ENCODE data around the gene CRABP2. TPM values are rescaled to one million over a fixed set of nuclear protein-coding genes. Genes with fewer than 3 reads are reported as not detected.

The CRABP2 gene
- total and polyA plus RNA-seq, 2 of the 4 experiments (the other 2 are of a cell fraction): 6.3 to 15.7 TPM

DNA sequence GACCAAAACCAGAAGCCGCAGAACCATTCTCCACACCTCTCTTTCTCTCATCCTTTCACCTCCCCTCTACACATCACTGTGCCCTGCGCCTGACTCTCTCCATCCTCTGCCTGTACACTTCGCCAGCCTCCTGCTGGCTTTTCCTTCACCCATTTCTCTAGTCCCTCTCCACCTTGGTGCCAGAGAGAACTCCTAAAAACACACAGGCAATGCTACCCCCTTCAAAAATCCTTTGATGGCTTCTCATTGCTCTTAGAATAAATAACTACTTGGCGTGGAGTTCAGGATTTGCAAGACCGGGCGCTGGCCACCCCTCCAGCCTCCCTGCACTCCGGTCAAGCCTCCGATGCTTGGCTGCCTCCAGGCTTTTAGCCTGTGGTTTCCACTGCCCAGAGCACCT, 8.6 kb downstream of the CRABP2 start:
- no peak overlapping the region for H2BK120ac ChIP-seq (ENCODE audit: low read depth, low read length)
- peaks cover 2% of the 10 kb centered on the region; the same call in 1 of the 2 replicates for H3K27me3 ChIP-seq (ENCODE audit: control insufficient read depth, insufficient read depth, low read length)
- no peak overlapping the region for H4K5ac ChIP-seq (ENCODE audit: low read depth, low read length)
- no TSS peak for BruUV-seq (replicated peaks)
- DNase-seq (no peak), ATAC-seq (ENCODE audit: low read depth) (no peak)
- H4K91ac ChIP-seq (ENCODE audit: insufficient read depth, low read depth, low read length): no peak overlapping the region
- H3K9me1 ChIP-seq (ENCODE audit: insufficient read depth, low read length): no peaks in the 10 kb centered on the region
- H2BK15ac ChIP-seq (ENCODE audit: low read depth, low read length): no peak overlapping the region
- H4K20me1 ChIP-seq (ENCODE audit: insufficient read depth, low read length): no peaks in the 10 kb centered on the region
- H3K4ac ChIP-seq (ENCODE audit: low read depth, low read length): no peak overlapping the region
- H3K79me1 ChIP-seq (ENCODE audit: low read depth in 1 of 2, low read length in 2 of 2): no peaks in the 10 kb centered on the region
- H3K4me2 ChIP-seq (ENCODE audit: low read depth, low read length): no peak overlapping the region
- H2AK5ac ChIP-seq (ENCODE audit: low read depth, low read length): no peak overlapping the region
- H3K36me3 ChIP-seq (ENCODE audit: control insufficient read depth, insufficient read depth, low read length): no peaks in the 10 kb centered on the region
- in situ Hi-C loops (cut with MboI; ENCODE audit: low sequenced_read_pairs) (loop anchor here (10.0 kb wide), 1 partner anchor 188 kb away; no protein-coding TSS in a partner anchor), intact Hi-C loops (cut with micrococcal nuclease) (no loop called here), dilution Hi-C loops (cut with HindIII; ENCODE audit: low sequenced_read_pairs, unreplicated experiment) (no loop called here)
- no peak overlapping the region for H3K27ac ChIP-seq (ENCODE audit: insufficient read depth, low read length)
- no peak overlapping the region for H2BK5ac ChIP-seq (ENCODE audit: low read depth, low read length, poor library complexity, severe bottlenecking)
- H3K18ac ChIP-seq (ENCODE audit: low read depth, low read length): no peak overlapping the region
- TF ChIP-seq MAFK (IDR thresholded peaks at IDR 0.05; ENCODE audit: low read depth, low read length) (no peak), RAD21 (IDR thresholded peaks at IDR 0.05; ENCODE audit: low read length) (no peak), MAZ (IDR thresholded peaks at IDR 0.05; ENCODE audit: borderline replicate concordance, low read depth, low read length) (no peak), RFX5 (IDR thresholded peaks at IDR 0.05; ENCODE audit: low read depth, low read length) (no peak), RCOR1 (IDR thresholded peaks at IDR 0.05; ENCODE audit: insufficient replicate concordance, low read length) (no peak), SMC3 (IDR thresholded peaks at IDR 0.05; ENCODE audit: low read depth, low read length) (no peak), BHLHE40 (IDR thresholded peaks at IDR 0.05; ENCODE audit: low read depth, low read length) (no peak)
- TF ChIP-seq, protein P1, sequence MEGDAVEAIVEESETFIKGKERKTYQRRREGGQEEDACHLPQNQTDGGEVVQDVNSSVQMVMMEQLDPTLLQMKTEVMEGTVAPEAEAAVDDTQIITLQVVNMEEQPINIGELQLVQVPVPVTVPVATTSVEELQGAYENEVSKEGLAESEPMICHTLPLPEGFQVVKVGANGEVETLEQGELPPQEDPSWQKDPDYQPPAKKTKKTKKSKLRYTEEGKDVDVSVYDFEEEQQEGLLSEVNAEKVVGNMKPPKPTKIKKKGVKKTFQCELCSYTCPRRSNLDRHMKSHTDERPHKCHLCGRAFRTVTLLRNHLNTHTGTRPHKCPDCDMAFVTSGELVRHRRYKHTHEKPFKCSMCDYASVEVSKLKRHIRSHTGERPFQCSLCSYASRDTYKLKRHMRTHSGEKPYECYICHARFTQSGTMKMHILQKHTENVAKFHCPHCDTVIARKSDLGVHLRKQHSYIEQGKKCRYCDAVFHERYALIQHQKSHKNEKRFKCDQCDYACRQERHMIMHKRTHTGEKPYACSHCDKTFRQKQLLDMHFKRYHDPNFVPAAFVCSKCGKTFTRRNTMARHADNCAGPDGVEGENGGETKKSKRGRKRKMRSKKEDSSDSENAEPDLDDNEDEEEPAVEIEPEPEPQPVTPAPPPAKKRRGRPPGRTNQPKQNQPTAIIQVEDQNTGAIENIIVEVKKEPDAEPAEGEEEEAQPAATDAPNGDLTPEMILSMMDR (conservative IDR thresholded peaks at IDR 0.05; ENCODE audit: low read depth, low read length): no peak
- POLR2A ChIA-PET (ENCODE audit: unreplicated experiment): no interaction called here
- no peak overlapping the region for H3K4me3 ChIP-seq (ENCODE audit: insufficient read depth, low read depth, low read length)
- H3K14ac ChIP-seq (replicated peaks; ENCODE audit: low read depth, low read length): no peak overlapping the region
- H3K9ac ChIP-seq (ENCODE audit: low read depth, low read length): no peak overlapping the region
- no peak overlapping the region for H4K8ac ChIP-seq (ENCODE audit: low read depth in 2 of 2, low read length in 2 of 2)
- no peak overlapping the region for H2BK20ac ChIP-seq (ENCODE audit: low read depth, low read length)
- H3K9me3 ChIP-seq (ENCODE audit: control insufficient read depth, insufficient read depth, low read length): no peaks in the 10 kb centered on the region
- H3K4me1 ChIP-seq (ENCODE audit: control insufficient read depth, insufficient read depth, low read length): peaks cover 1% of the 10 kb centered on the region; the same call in 1 of the 2 replicates
- no peak overlapping the region for H3K23ac ChIP-seq (ENCODE audit: low read depth, low read length)
- WGBS, 2 experiments (ENCODE audit: extremely low coverage in 2 of 2, insufficient read length in 1 of 2): 93% methylated on average over 4 of the region's 8 CpGs; no CpG with 5 or more reads in 1 of the 2 experiments
- H3K56ac ChIP-seq (ENCODE audit: extremely low read depth, insufficient read depth, low read length): no peak overlapping the region
- no peak overlapping the region for H2AK9ac ChIP-seq (replicated peaks; ENCODE audit: low read depth, low read length, poor library complexity)
- no peak overlapping the region for H2AFZ ChIP-seq (replicated peaks; ENCODE audit: low read length, poor library complexity)
- CTCF ChIA-PET: no interaction called here
